Right lobe of liver (tissue), 6 donors: ENCODE data around the gene LYRM7. TPM values are rescaled to one million over a fixed set of nuclear protein-coding genes. Genes with fewer than 3 reads are reported as not detected.
"Not testable (repeated sequence)": the region's sequence is repeated elsewhere in the genome, so short reads cannot be mapped to it uniquely, and the experiment has no call there.

ENCODE experiments used
- ATAC-seq, 4 donors: fragments of 200-7000 bp; cut with Tn5 transposase; one replicate each; pipeline ENCODE4 v1.9.1; 2020; ENCODE audit warnings: mild to moderate bottlenecking in 4 of 4, moderate library complexity in 4 of 4
- DNase-seq, 3 donors: peaks; one replicate each; pipeline ENCODE4 v3.0.0-alpha.2; 2020
- H3K27ac ChIP-seq, 3 donors: fragments of 200-600 bp; one replicate each; pipeline ENCODE4 v1.8.0; 2022
- H3K27me3 ChIP-seq, 2 donors: fragments of 200-600 bp; one replicate each; pipeline ENCODE4 v1.8.0; 2022
- H3K36me3 ChIP-seq, 4 donors: fragments of 200-600 bp; sonication (generic) in 1 of 4; one replicate each; pipeline versions ENCODE4 v1.5.1 to v1.8.0; 2017 to 2022; ENCODE audit warnings: control low read depth in 1 of 4
- H3K4me1 ChIP-seq, 4 donors: fragments of 200-600 bp; sonication (generic) in 1 of 4; one replicate each; pipeline versions ENCODE4 v1.5.1 to v1.8.0; 2017 to 2022; ENCODE audit warnings: control low read depth in 1 of 4
- H3K4me3 ChIP-seq, 3 donors: fragments of 200-600 bp; one replicate each; pipeline ENCODE4 v1.8.0; 2022
- H3K9me3 ChIP-seq, 4 donors: fragments of 200-600 bp; sonication (generic) in 1 of 4; one replicate each; pipeline versions ENCODE4 v1.5.1 to v1.8.0; 2017 to 2022; ENCODE audit warnings: control low read depth in 1 of 4
- CTCF ChIP-seq, 4 donors: fragments of 200-600 bp in 3 of 4; fragments of 450-650 bp in 1 of 4; IDR thresholded peaks; one replicate each; pipeline versions ENCODE4 v1.5.1 to v1.8.0; 2016 to 2022; ENCODE audit warnings: antibody characterized with exemption in 4 of 4, mild to moderate bottlenecking in 2 of 4
- POLR2A ChIP-seq: fragments of 450-650 bp; IDR thresholded peaks from one replicate; pipeline ENCODE4 v1.6.1; 2017; ENCODE audit warnings: antibody characterized with exemption, mild to moderate bottlenecking
- WGBS: methylation state at CpG from one replicate; pipeline ENCODE4 v1.1.6; 2018; ENCODE audit warnings: low coverage, low lambda C conversion rate; ENCODE audit not compliant: insufficient coverage; ENCODE audit errors: missing lambda C conversion rate; 5-methylcytosine and 5-hydroxymethylcytosine counted together
- intact Hi-C, 2 donors: fragments of 100-400 bp; cut with DNase I; formaldehyde crosslinking; loops; one replicate each; pipeline versions ENCODE4 v1.11.2 to v1.14.1; 2022
- long read RNA-seq: library from polyadenylated mRNA; unstranded; transcript quantifications from one replicate; pipeline ENCODE4 v2.0.0, GENCODE V29; 2019
- total RNA-seq, 6 experiments: library from RNA; depleted of rRNA in 2 of 6; stranded (reverse); fragments of >200 nt in 2 of 6; fragmentation: NEBNext Ultra II Directional in 3 of 6; extraction: Animal tissue kit (Norgen Biotek cat#: 25700) in 3 of 6; gene quantifications; one replicate each; pipeline versions ENCODE4 v1.1.0 to v1.2.4, GENCODE V29; 2016 to 2023
- donor health status: DM: no; HTN: yes; CAD: no.
- donor health status: DM: no; HTN: no; CAD: no.
- donor health status: DM: no; HTN: no; CAD: no.
- donor health status: DM: no; HTN: yes; CAD: no.
- donor health status: DM: no; HTN: yes; CAD: no.

Gene LYRM7
- 1 to 10 TPM; 4.4 to 9.5 (median 5.6) TPM for total RNA-seq
- long read RNA-seq, full-length matches to known transcripts: 4 of 5 reads
- long read RNA-seq, partial matches to known transcripts: 0 of 5 reads
- long read RNA-seq, other reads (novel, unspliced or antisense): 1 of 5 reads

GRCh38 chr5:131170540-131171275, at the start of gene LYRM7:
LYRM7 (plus strand) TSS chr5:131170944; CDS start chr5:131171021, 77 bp downstream.
- TF ChIP-seq POLR2A (peak; percentile 63), CTCF (IDR thresholded peaks at IDR 0.05) (no peak)
- DNase-seq (peak; percentile 93 to 98 (median 96)), ATAC-seq (peak; percentile 98 to 99 (median 98))
- Histone ChIP-seq H3K27ac (peak within 1 kb of the TSS; percentile 47 to 65 (median 48)), H3K4me1 (peaks cover 0 to 5% (median 0%) of the 10 kb centered on the region in 4 donors), H3K4me3 (peak within 1 kb of the TSS; percentile 59 to 66 (median 65)), H3K36me3 (no peaks in the 10 kb centered on the region), H3K9me3 (no peaks in the 10 kb centered on the region), H3K27me3 (no peaks in the 10 kb centered on the region)
- 1% methylated on average over 15 of the region's 42 CpGs for WGBS
- intact Hi-C loops: no loop called here

GRCh38 chr5:131127244-131127643, 43.5 kb upstream of the LYRM7 start:
- DNase-seq, H3K4me1 ChIP-seq, H3K27ac ChIP-seq, H3K36me3 ChIP-seq, H3K4me3 ChIP-seq, H3K27me3 ChIP-seq, H3K9me3 ChIP-seq, intact Hi-C loops, ATAC-seq: not testable (repeated sequence)
- 80% methylated on average over 1 of the region's 2 CpGs for WGBS

DNA sequence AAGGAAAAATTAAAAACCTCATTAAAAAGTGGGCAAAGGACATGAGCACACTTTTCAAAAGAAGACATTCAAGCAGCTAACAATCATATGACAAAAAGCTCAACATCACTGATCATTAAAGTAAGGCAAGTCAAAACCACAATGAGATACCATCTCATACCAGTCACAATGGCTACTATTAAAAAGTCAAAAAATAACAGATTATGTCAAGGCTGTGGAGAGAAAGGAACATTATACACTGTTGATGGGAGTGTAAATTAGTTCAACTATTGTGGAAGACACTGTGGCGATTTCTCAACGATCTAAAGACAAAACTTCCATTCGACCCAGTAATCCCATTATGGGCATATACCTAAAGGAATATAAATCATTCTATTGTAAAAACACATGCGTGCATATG, 41.4 kb upstream of the LYRM7 start:
- Histone ChIP-seq H3K4me1 (no peaks in the 10 kb centered on the region), H3K27me3 (no peaks in the 10 kb centered on the region), H3K27ac (no peak overlapping the region), H3K4me3 (no peak overlapping the region), H3K36me3 (no peaks in the 10 kb centered on the region), H3K9me3 (no peaks in the 10 kb centered on the region)
- ATAC-seq (no peak), DNase-seq (no peak)
- TF ChIP-seq CTCF (IDR thresholded peaks at IDR 0.05): no peak
- TF ChIP-seq POLR2A: no peak
- intact Hi-C loops: no loop called here
- WGBS: 78% methylated on average over 4 of the region's 4 CpGs

DNA sequence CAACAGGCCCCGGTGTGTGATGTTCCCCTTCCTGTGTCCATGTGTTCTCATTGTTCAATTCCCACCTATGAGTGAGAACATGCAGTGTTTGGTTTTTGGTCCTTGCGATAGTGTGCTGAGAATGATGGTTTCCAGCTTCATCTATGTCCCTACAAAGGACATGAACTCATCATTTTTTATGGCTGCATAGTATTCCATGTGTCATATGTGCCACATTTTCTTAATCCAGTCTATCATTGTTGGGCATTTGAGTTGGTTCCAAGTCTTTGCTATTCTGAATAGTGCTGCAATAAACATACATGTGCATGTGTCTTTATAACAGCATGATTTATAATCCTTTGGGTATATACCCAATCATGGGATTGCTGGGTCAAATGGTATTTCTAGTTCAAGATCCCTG, 37.7 kb upstream of the LYRM7 start:
- intact Hi-C loops, H3K27me3 ChIP-seq, H3K27ac ChIP-seq, H3K4me3 ChIP-seq, H3K4me1 ChIP-seq, ATAC-seq, H3K9me3 ChIP-seq, H3K36me3 ChIP-seq, DNase-seq: not testable (repeated sequence)
- 83% methylated on average over 1 of the region's 2 CpGs for WGBS

DNA sequence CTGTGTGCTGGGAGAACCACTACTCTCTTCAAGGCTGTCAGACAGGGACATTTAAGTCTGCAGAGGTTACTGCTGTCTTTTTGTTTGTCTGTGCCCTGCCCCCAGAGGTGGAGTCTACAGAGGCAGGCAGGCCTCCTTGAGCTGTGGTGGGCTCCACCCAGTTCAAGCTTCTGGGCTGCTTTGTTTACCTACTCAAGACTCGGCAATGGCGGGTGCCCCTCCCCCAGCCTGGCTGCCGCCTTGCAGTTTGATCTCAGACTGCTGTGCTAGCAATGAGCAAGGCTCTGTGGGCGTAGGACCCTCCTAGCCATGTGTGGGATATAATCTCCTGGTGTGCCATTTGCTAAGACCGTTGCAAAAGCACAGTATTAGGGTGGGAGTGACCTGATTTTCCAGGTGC, 32.3 kb upstream of the LYRM7 start:
- WGBS: 86% methylated on average over 1 of the region's 5 CpGs
- H3K4me3 ChIP-seq, H3K36me3 ChIP-seq, ATAC-seq, H3K27me3 ChIP-seq, intact Hi-C loops, H3K4me1 ChIP-seq, H3K9me3 ChIP-seq, DNase-seq, H3K27ac ChIP-seq: not testable (repeated sequence)

GRCh38 chr5:131139321-131139720, 31.4 kb upstream of the LYRM7 start:
- Histone ChIP-seq H3K4me3 (no peak overlapping the region), H3K9me3 (no peaks in the 10 kb centered on the region), H3K27me3 (no peaks in the 10 kb centered on the region), H3K36me3 (no peaks in the 10 kb centered on the region), H3K27ac (no peak overlapping the region), H3K4me1 (no peaks in the 10 kb centered on the region)
- TF ChIP-seq CTCF (IDR thresholded peaks at IDR 0.05) (no peak), POLR2A (no peak)
- 89% methylated on average over 2 of the region's 2 CpGs for WGBS
- intact Hi-C loops: no loop called here
- ATAC-seq: no peak
- no peak for DNase-seq
